ENCODE results near the gene RASA3.

RASA3 gene

GRCh38 chr13:113939129-113939943 is 193.1 kb downstream of the RASA3 start:
- H3K9me3 ChIP-seq: no peaks in the 10 kb centered on the region
- H3K27me3 ChIP-seq: peaks cover 27% of the 10 kb centered on the region
- no peaks in the 10 kb centered on the region for H3K4me1 ChIP-seq (ENCODE audit: control insufficient read depth in 1 of 2, insufficient read depth in 1 of 2, low read depth in 1 of 2, low read length in 1 of 2)
- TF ChIP-seq CTCF (IDR thresholded peaks at IDR 0.05): no peak
- no peak overlapping the region for H3K4me3 ChIP-seq (ENCODE audit: low read depth in 1 of 2, low read length in 1 of 2)
- H3K27ac ChIP-seq: no peak overlapping the region
- H3K36me3 ChIP-seq: no peaks in the 10 kb centered on the region

DNA sequence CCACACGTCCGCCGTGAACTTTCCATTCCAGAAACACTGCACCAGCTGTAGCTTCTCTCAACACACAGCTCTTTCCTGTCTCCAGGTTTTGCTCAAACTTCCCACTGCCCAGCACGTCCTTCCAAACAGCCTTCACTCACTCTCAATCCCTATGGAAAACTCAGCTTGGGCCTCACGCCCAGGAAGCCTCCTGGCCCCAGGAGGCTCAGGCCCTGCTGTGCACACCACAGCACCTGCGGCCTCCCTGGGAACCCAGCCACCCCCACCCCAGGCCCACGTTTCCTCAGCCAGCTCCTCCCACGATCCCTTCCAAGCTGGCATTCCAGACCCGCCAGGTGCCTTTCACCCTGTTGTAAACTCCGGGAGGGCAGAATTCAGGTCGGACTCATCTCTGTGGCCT is 193.7 kb downstream of the RASA3 start:
- no peak overlapping the region for H3K4me3 ChIP-seq (ENCODE audit: low read depth in 1 of 2, low read length in 1 of 2)
- H3K9me3 ChIP-seq: no peaks in the 10 kb centered on the region
- TF ChIP-seq CTCF (IDR thresholded peaks at IDR 0.05): no peak
- H3K27me3 ChIP-seq: peaks cover 28% of the 10 kb centered on the region
- no peaks in the 10 kb centered on the region for H3K4me1 ChIP-seq (ENCODE audit: control insufficient read depth in 1 of 2, insufficient read depth in 1 of 2, low read depth in 1 of 2, low read length in 1 of 2)
- H3K27ac ChIP-seq: no peak overlapping the region
- no peaks in the 10 kb centered on the region for H3K36me3 ChIP-seq

DNA sequence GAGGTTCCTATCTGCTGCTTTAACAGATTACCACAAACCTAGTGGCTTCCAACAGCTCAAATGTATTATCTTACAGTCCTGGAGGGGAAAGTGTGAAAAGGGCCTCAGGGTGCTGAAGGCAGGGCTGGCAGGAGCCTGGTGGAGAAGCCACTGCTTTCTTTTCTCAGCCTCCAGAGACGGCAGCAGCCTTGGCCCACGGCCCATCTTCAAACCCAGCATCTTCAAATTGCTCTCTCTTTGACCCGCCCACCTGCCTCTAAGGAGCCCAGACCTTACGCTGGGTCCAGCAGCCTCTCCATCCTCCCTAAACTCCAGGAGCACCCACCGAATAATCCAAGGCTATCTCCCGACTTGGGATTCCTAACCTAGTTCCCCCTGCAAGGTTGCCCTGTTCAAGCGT is 194.2 kb downstream of the RASA3 start:
- H3K4me3 ChIP-seq (ENCODE audit: low read depth in 1 of 2, low read length in 1 of 2): no peak overlapping the region
- no peak overlapping the region for H3K27ac ChIP-seq
- H3K4me1 ChIP-seq (ENCODE audit: control insufficient read depth in 1 of 2, insufficient read depth in 1 of 2, low read depth in 1 of 2, low read length in 1 of 2): no peaks in the 10 kb centered on the region
- no peaks in the 10 kb centered on the region for H3K9me3 ChIP-seq
- no peak for TF ChIP-seq CTCF (IDR thresholded peaks at IDR 0.05)
- no peaks in the 10 kb centered on the region for H3K36me3 ChIP-seq
- peaks cover 28% of the 10 kb centered on the region for H3K27me3 ChIP-seq

DNA sequence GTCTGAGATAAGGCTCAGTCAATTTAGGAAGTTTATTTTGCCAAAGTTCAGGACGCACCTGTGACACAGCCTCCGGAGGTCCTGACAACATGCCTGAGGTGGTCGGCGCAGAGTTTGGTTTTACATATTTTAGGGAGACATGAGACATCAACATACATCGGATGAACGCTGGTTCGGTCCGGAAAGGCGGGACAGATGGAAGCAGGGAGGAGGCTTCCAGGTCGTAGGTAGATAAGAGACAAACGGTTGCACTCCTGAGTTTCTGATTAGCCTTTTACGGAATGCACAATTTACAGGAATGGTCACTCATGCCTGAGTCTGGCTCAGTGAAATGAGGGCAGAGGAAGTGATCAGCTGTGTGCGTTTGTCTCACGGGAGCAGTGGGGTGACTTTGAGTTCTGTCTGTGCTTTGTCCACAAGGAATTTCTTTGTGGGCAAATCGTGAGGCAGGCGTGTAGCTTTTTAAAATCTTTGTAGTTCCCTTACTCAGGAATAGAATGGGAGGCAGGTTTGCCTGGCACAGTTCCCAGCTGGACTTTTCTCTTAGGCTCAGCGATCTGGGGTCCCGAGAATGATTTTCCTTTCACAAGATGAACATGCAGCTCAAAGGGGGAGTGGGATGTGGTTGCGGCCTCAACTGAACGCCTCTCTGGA is 194.8 kb downstream of the RASA3 start:
- Histone ChIP-seq H3K27me3 (peaks cover 28% of the 10 kb centered on the region), H3K4me1 (ENCODE audit: control insufficient read depth in 1 of 2, insufficient read depth in 1 of 2, low read depth in 1 of 2, low read length in 1 of 2) (no peaks in the 10 kb centered on the region), H3K27ac (no peak overlapping the region), H3K9me3 (no peaks in the 10 kb centered on the region), H3K4me3 (ENCODE audit: low read depth in 1 of 2, low read length in 1 of 2) (no peak overlapping the region), H3K36me3 (no peaks in the 10 kb centered on the region)
- no peak for TF ChIP-seq CTCF (IDR thresholded peaks at IDR 0.05)

- H3K4me1 ChIP-seq (ENCODE audit: control insufficient read depth in 1 of 2, insufficient read depth in 1 of 2, low read depth in 1 of 2, low read length in 1 of 2): no peaks in the 10 kb centered on the region
- H3K4me3 ChIP-seq (ENCODE audit: low read depth in 1 of 2, low read length in 1 of 2): no peak overlapping the region
- no peaks in the 10 kb centered on the region for H3K9me3 ChIP-seq
- no peaks in the 10 kb centered on the region for H3K36me3 ChIP-seq
- TF ChIP-seq CTCF (IDR thresholded peaks at IDR 0.05): no peak
- H3K27me3 ChIP-seq: peaks cover 30% of the 10 kb centered on the region
- H3K27ac ChIP-seq: no peak overlapping the region
Observed at GRCh38 chr13:113937073-113937472, 195.3 kb downstream of the RASA3 start.
